GM04504 (cell line): Measurements from ENCODE around the gene TEKT2.

Source experiments
- DNase-seq: peaks from one replicate; pipeline ENCODE4 v3.0.0-alpha.2; 2012; ENCODE audit warnings: low read depth

TEKT2 gene

GRCh38 chr1:36083635-36084496, at the start of gene TEKT2:
TEKT2 (plus strand) TSS chr1:36084094; CDS start chr1:36084922, 828 bp downstream.
- DNase-seq = no peak

GRCh38 chr1:36034692-36035091, 49.2 kb upstream of the TEKT2 start:
- DNase-seq = no peak

GRCh38 chr1:36035154-36035553, 48.7 kb upstream of the TEKT2 start:
- DNase-seq = no peak

GRCh38 chr1:36040238-36040637, 43.7 kb upstream of the TEKT2 start:
- no peak for DNase-seq

GRCh38 chr1:36051821-36052220, 32.1 kb upstream of the TEKT2 start:
- no peak for DNase-seq

- no peak for DNase-seq
These were observed 29.9 kb upstream of the TEKT2 start for GRCh38 chr1:36053978-36054377.

- no peak for DNase-seq
These were observed 28.2 kb upstream of the TEKT2 start for GRCh38 chr1:36055706-36056105.

- DNase-seq = no peak
These were observed 21.6 kb upstream of the TEKT2 start for GRCh38 chr1:36062315-36062714.

GRCh38 chr1:36067871-36068270, 16.0 kb upstream of the TEKT2 start:
- DNase-seq = no peak

GRCh38 chr1:36068866-36069265, 15.0 kb upstream of the TEKT2 start:
- no peak for DNase-seq

GRCh38 chr1:36070349-36070748, 13.5 kb upstream of the TEKT2 start:
- DNase-seq = no peak

GRCh38 chr1:36076979-36077573, 6.8 kb upstream of the TEKT2 start:
- DNase-seq = no peak

- DNase-seq = no peak
These were observed 3.7 kb upstream of the TEKT2 start for GRCh38 chr1:36080236-36080635.

- no peak for DNase-seq
These were observed 3.1 kb upstream of the TEKT2 start for GRCh38 chr1:36080801-36081200.

- no peak for DNase-seq
These were observed 1.9 kb upstream of the TEKT2 start for GRCh38 chr1:36081926-36082485.

- no peak for DNase-seq
These were observed 675 bp upstream of the TEKT2 start for GRCh38 chr1:36083219-36083618.

- no peak for DNase-seq
These were observed 712 bp downstream of the TEKT2 start for GRCh38 chr1:36084497-36085115.

GRCh38 chr1:36085126-36085525, 1.2 kb downstream of the TEKT2 start:
- no peak for DNase-seq

GRCh38 chr1:36085686-36086526, 2.0 kb downstream of the TEKT2 start:
- no peak for DNase-seq

GRCh38 chr1:36086529-36087232, 2.8 kb downstream of the TEKT2 start:
- no peak for DNase-seq
